Measurements from ENCODE around the gene GRID2. TPM values are rescaled to one million over a fixed set of nuclear protein-coding genes. Genes with fewer than 3 reads are reported as not detected.

GRID2 gene
- total and polyA plus RNA-seq, 11 donors: 0.29 to 0.38 (median 0.33) TPM; not detected in 8

DNA sequence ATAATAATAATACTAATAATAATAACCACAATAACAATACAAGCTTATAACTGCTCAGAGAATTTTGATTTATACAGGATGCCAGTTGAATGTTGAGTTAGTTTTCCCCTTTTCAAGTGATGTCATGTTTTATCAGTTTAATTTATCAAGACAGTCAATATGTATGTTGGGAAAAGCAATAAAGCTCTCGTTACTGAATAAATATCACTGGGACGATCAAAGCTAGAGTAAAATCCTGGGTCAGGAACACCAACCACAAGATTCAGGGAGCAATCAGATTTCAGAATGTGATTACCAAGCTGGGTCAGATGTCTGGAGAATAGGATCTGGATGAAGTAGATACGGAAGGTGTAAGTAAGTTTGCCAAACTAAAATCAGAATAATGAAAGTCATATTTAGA, 179.6 kb downstream of the GRID2 start:
- TF ChIP-seq, protein P1, sequence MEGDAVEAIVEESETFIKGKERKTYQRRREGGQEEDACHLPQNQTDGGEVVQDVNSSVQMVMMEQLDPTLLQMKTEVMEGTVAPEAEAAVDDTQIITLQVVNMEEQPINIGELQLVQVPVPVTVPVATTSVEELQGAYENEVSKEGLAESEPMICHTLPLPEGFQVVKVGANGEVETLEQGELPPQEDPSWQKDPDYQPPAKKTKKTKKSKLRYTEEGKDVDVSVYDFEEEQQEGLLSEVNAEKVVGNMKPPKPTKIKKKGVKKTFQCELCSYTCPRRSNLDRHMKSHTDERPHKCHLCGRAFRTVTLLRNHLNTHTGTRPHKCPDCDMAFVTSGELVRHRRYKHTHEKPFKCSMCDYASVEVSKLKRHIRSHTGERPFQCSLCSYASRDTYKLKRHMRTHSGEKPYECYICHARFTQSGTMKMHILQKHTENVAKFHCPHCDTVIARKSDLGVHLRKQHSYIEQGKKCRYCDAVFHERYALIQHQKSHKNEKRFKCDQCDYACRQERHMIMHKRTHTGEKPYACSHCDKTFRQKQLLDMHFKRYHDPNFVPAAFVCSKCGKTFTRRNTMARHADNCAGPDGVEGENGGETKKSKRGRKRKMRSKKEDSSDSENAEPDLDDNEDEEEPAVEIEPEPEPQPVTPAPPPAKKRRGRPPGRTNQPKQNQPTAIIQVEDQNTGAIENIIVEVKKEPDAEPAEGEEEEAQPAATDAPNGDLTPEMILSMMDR (IDR thresholded peaks at IDR 0.05): no peak
- TF ChIP-seq POLR2A (IDR thresholded peaks at IDR 0.05): no peak
- Histone ChIP-seq H3K27ac (no peak overlapping the region), H3K4me3 (no peak overlapping the region), H3K27me3 (no peaks in the 10 kb centered on the region), H3K36me3 (no peaks in the 10 kb centered on the region), H3K9me3 (no peaks in the 10 kb centered on the region), H3K4me1 (no peaks in the 10 kb centered on the region)
- ATAC-seq: no peak
- WGBS, 4 donors: 78 to 82% (median 80%) methylated on average over 3 of the region's 3 CpGs
- no peak for DNase-seq
- intact Hi-C loops (cut with DNase I): no loop called here

DNA sequence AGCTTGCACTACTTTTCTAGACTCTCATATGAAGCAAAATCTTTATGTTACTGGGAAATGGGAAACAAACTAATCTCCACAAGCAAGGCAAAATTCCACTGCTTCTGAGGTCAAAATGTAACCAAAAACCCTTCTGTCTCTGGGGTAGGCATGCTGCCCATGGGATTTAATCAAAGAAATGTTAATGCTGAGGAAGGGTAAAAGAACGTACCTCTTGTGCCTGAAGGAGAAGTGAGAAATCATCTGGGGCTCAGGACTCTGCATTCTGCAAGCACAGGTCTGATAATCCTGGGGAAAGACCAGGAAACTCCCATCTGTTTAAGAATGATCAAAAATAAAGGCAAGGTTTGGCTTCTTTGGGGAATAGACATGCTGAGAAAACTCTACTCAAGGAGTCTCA, 184.7 kb downstream of the GRID2 start:
- intact Hi-C loops (cut with DNase I): no loop called here
- TF ChIP-seq POLR2A (IDR thresholded peaks at IDR 0.05): no peak
- TF ChIP-seq, protein P1 (IDR thresholded peaks at IDR 0.05): no peak

DNA sequence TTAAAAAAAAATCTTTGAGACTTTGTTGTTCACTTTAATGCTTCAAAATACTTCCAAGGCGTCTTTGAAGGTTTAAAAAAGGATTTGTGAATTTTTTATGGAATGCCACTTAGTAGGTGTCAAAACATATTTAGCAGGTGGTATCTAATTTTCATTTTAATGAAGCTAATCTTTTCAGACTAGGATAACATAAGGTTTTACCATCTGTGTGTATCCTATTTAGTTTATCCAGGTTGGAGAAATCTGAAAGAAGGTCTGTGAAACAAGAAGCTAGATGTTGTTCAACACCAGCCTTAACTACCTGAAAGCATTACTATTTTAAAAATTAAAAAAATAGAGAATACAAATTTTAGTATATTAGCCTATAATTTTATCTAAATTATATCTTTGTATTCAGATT, 193.4 kb downstream of the GRID2 start:
- DNase-seq (no peak), ATAC-seq (no peak)
- WGBS, 4 donors: 57 to 69% (median 68%) methylated on average over 1 of the region's 1 CpG
- H3K27ac ChIP-seq: no peak overlapping the region
- no peak overlapping the region for H3K4me3 ChIP-seq
- H3K4me1 ChIP-seq: no peaks in the 10 kb centered on the region
- no peaks in the 10 kb centered on the region for H3K36me3 ChIP-seq
- no peak for TF ChIP-seq POLR2A (IDR thresholded peaks at IDR 0.05)
- TF ChIP-seq, protein P1 (IDR thresholded peaks at IDR 0.05): no peak
- intact Hi-C loops (cut with DNase I): no loop called here
- no peaks in the 10 kb centered on the region for H3K9me3 ChIP-seq
- no peaks in the 10 kb centered on the region for H3K27me3 ChIP-seq

More for the DNA sequence above, 184.7 kb downstream of the GRID2 start:
- H3K36me3 ChIP-seq: no peaks in the 10 kb centered on the region
- 43 to 59% (median 52%) methylated on average over 1 of the region's 1 CpG for WGBS, 4 donors
- DNase-seq: no peak
- H3K9me3 ChIP-seq: no peaks in the 10 kb centered on the region
- no peak overlapping the region for H3K27ac ChIP-seq
- H3K27me3 ChIP-seq: no peaks in the 10 kb centered on the region
- no peak for ATAC-seq
- H3K4me1 ChIP-seq: no peaks in the 10 kb centered on the region
- no peak overlapping the region for H3K4me3 ChIP-seq

DNA sequence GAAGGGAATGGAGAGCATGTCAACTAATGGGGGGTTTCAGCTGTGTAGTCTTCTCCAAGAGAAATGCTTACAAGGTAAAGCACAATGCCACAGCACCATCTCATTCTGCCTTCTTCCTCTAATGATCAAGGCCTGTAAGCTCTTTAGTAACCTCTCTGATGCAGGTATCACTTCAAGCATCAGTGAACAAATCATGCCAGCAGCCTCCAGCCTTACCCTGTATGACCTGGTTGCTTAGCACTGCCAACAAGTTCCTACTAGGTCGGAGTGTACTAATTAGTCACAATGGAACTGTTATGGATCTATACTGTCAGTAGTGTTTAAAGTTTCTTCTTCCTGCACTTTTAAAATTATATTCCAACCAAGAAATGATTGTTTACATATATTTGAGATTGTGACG, 197.7 kb downstream of the GRID2 start:
- H3K27me3 ChIP-seq: no peaks in the 10 kb centered on the region
- no peaks in the 10 kb centered on the region for H3K4me1 ChIP-seq
- TF ChIP-seq POLR2A (IDR thresholded peaks at IDR 0.05): no peak
- TF ChIP-seq, protein P1 (IDR thresholded peaks at IDR 0.05): no peak
- H3K4me3 ChIP-seq: no peak overlapping the region
- DNase-seq (no peak), ATAC-seq (no peak)
- intact Hi-C loops (cut with DNase I): no loop called here
- H3K36me3 ChIP-seq: no peaks in the 10 kb centered on the region
- WGBS, 4 donors: 76 to 86% (median 79%) methylated on average over 2 of the region's 2 CpGs
- peaks cover 0 to 3% (median 0%) of the 10 kb centered on the region in 12 donors for H3K9me3 ChIP-seq
- H3K27ac ChIP-seq: no peak overlapping the region
